PC-3 (cell line): ENCODE data around the gene NR5A2. TPM values are rescaled to one million over a fixed set of nuclear protein-coding genes. Genes with fewer than 3 reads are reported as not detected.

Experiments
- ATAC-seq: fragments of 200-7000 bp; cut with Tn5 transposase; 2 replicates; pipeline ENCODE4 v1.9.1; 2020; ENCODE audit warnings: mild to moderate bottlenecking, moderate library complexity
- BruUV-seq: library from RNA; stranded (reverse); fragments of 400-500 nt; replicated peaks from 2 replicates; lab custom pipeline; 2021; lab: Mats Ljungman, UMichigan
- CTCF ChIA-PET: fragments of 300-600 bp; sonication (Branson Sonifier 250); formaldehyde crosslinking; loops from one replicate; lab custom pipeline; 2022; ENCODE audit warnings: antibody characterized with exemption; lab: Charles Lee
- POLR2A ChIA-PET: fragments of 300-600 bp; sonication (Branson Sonifier 250); formaldehyde crosslinking; loops from one replicate; lab custom pipeline; 2022; ENCODE audit warnings: antibody characterized with exemption; ENCODE audit not compliant: unreplicated experiment; lab: Charles Lee
- DNase-seq: peaks from one replicate; pipeline ENCODE4 v3.0.0-alpha.2; 2015
- H2AFZ ChIP-seq: fragments of 300-600 bp; sonication (generic); 2 replicates; pipeline ENCODE4 v1.6.0; 2016; ENCODE audit warnings: antibody characterized with exemption, low read length
- H3F3A ChIP-seq: fragments of 300-600 bp; sonication (generic); one replicate; pipeline ENCODE4 v1.6.0; 2017; ENCODE audit warnings: antibody characterized with exemption, low read length, control low read depth, mild to moderate bottlenecking; ENCODE audit not compliant: unreplicated experiment
- H3K27ac ChIP-seq: fragments of 300-600 bp; sonication (generic); 2 replicates; pipeline ENCODE4 v1.5.1; 2016; ENCODE audit warnings: mild to moderate bottlenecking, low read length
- H3K27me3 ChIP-seq: fragments of 300-600 bp; sonication (generic); 2 replicates; pipeline ENCODE4 v1.6.1; 2016; ENCODE audit warnings: low read length, mixed read lengths
- H3K36me3 ChIP-seq: fragments of 300-600 bp; sonication (generic); 2 replicates; pipeline ENCODE4 v1.6.1; 2016; ENCODE audit warnings: low read depth, mixed run types, low read length, mixed read lengths
- H3K4me1 ChIP-seq: fragments of 300-600 bp; sonication (generic); 2 replicates; pipeline ENCODE4 v1.5.1; 2016; ENCODE audit warnings: low read length; ENCODE audit not compliant: insufficient read depth
- H3K4me2 ChIP-seq: fragments of 300-600 bp; sonication (generic); 2 replicates; pipeline ENCODE4 v1.6.0; 2016; ENCODE audit warnings: low read length
- H3K4me3 ChIP-seq: fragments of 300-600 bp; sonication (generic); 2 replicates; pipeline ENCODE4 v1.5.1; 2016; ENCODE audit warnings: mild to moderate bottlenecking, low read length, mixed read lengths
- H3K79me2 ChIP-seq: fragments of 300-600 bp; sonication (generic); 2 replicates; pipeline ENCODE4 v1.6.1; 2017; ENCODE audit warnings: low read length, mixed read lengths
- H3K9ac ChIP-seq: fragments of 300-600 bp; sonication (generic); 2 replicates; pipeline ENCODE4 v1.6.0; 2016; ENCODE audit warnings: mild to moderate bottlenecking, low read length
- H3K9me2 ChIP-seq: fragments of 300-600 bp; sonication (generic); replicated peaks from 2 replicates; pipeline ENCODE4 v1.6.1; 2016; ENCODE audit warnings: mixed run types, low read length, mixed read lengths
- H3K9me3 ChIP-seq: fragments of 300-600 bp; sonication (generic); 2 replicates; pipeline ENCODE4 v1.6.1; 2016; ENCODE audit warnings: low read length, mixed read lengths
- H4K20me1 ChIP-seq: fragments of 300-600 bp; sonication (generic); 2 replicates; pipeline ENCODE4 v1.6.1; 2016; ENCODE audit warnings: low read length, mixed read lengths
- CTCF ChIP-seq: fragments of 300-600 bp; sonication (generic); conservative IDR thresholded peaks from 2 replicates; pipeline ENCODE4 v1.5.1; 2017; ENCODE audit warnings: antibody characterized with exemption, low read depth, mild to moderate bottlenecking, low read length
- EZH2 ChIP-seq: fragments of 300-600 bp; sonication (generic); IDR thresholded peaks from one replicate; pipeline ENCODE4 v1.6.1; 2017; ENCODE audit warnings: antibody characterized with exemption, mild to moderate bottlenecking, low read length; ENCODE audit not compliant: unreplicated experiment
- EZH2phosphoT487 ChIP-seq: fragments of 300-600 bp; sonication (generic); IDR thresholded peaks from 2 replicates; pipeline ENCODE4 v1.6.1; 2018; ENCODE audit warnings: mild to moderate bottlenecking, antibody characterized with exemption, low read length, borderline replicate concordance
- intact Hi-C: fragments of 100-400 bp; cut with micrococcal nuclease; formaldehyde crosslinking; loops from 2 replicates; pipeline ENCODE4 v1.9.0; 2023
- total RNA-seq: library from RNA; depleted of rRNA; stranded (reverse); fragments of >200 nt; gene quantifications from 2 replicates; pipeline ENCODE4 v1.2.3, GENCODE V29; 2014

Gene NR5A2
- total RNA-seq, 1 experiment from 2014 or later = 0.36 TPM

- ChIA-PET CTCF (interaction anchor here (0.5 kb wide), 1 partner anchor 39 kb away, joined by 10 read pairs; no protein-coding TSS in a partner anchor), POLR2A (interaction anchor here (0.7 kb wide), 1 partner anchor 403 kb away, joined by 12 read pairs; no protein-coding TSS in a partner anchor)
- no peaks in the 10 kb centered on the region for H3K36me3 ChIP-seq
- H3F3A ChIP-seq = no peaks in the 10 kb centered on the region
- H4K20me1 ChIP-seq = no peaks in the 10 kb centered on the region
- H2AFZ ChIP-seq = no peak overlapping the region
- BruUV-seq = no TSS peak
- no peaks in the 10 kb centered on the region for H3K9me3 ChIP-seq
- no peak for TF ChIP-seq EZH2phosphoT487
- no peak for TF ChIP-seq CTCF
- TF ChIP-seq EZH2 = no peak
- H3K4me2 ChIP-seq = no peak overlapping the region
- intact Hi-C loops = loop anchor here (10.0 kb wide), 1 partner anchor 385 kb away; no protein-coding TSS in a partner anchor
- H3K27ac ChIP-seq = no peak overlapping the region
- H3K9ac ChIP-seq = no peak overlapping the region
- H3K4me1 ChIP-seq = peaks cover 26% of the 10 kb centered on the region
- DNase-seq = no peak
- no peak overlapping the region for H3K4me3 ChIP-seq
- H3K27me3 ChIP-seq = no peaks in the 10 kb centered on the region
- no peaks in the 10 kb centered on the region for H3K9me2 ChIP-seq
- no peaks in the 10 kb centered on the region for H3K79me2 ChIP-seq
- ATAC-seq = no peak
Measured at GRCh38 chr1:200079232-200079940, 51.9 kb downstream of the NR5A2 start.

- no peaks in the 10 kb centered on the region for H4K20me1 ChIP-seq
- intact Hi-C loops = no loop called here
- no peak overlapping the region for H3K27ac ChIP-seq
- no peak overlapping the region for H3K4me3 ChIP-seq
- CTCF ChIA-PET = no interaction called here
- no peaks in the 10 kb centered on the region for H3K79me2 ChIP-seq
- H3K9me3 ChIP-seq = no peaks in the 10 kb centered on the region
- no peak overlapping the region for H2AFZ ChIP-seq
- no peak for ATAC-seq
- TF ChIP-seq CTCF (no peak), EZH2 (no peak), EZH2phosphoT487 (no peak)
- H3K27me3 ChIP-seq = no peaks in the 10 kb centered on the region
- BruUV-seq = no TSS peak
- no peaks in the 10 kb centered on the region for H3K9me2 ChIP-seq
- H3K36me3 ChIP-seq = no peaks in the 10 kb centered on the region
- H3K4me1 ChIP-seq = peaks cover 18% of the 10 kb centered on the region
- DNase-seq = no peak
- H3K4me2 ChIP-seq = no peak overlapping the region
- POLR2A ChIA-PET = interaction anchor here (0.5 to 0.6 kb wide), 2 partner anchors 95 to 254 kb away, joined by 3 to 9 read pairs; no protein-coding TSS in a partner anchor
- no peaks in the 10 kb centered on the region for H3F3A ChIP-seq
- H3K9ac ChIP-seq = no peak overlapping the region
Measured at GRCh38 chr1:200081151-200081968, 53.9 kb downstream of the NR5A2 start.
